CD14-positive monocyte (primary cell): ENCODE results near the gene COL21A1. TPM values are rescaled to one million over a fixed set of nuclear protein-coding genes. Genes with fewer than 3 reads are reported as not detected.

Experiments
- DNase-seq, 3 donors: peaks; one replicate each; pipeline ENCODE4 v3.0.0-alpha.2; 2011 to 2022
- H2AFZ ChIP-seq: 2 replicates; pipeline ENCODE4 v1.6.0; 2012; ENCODE audit warnings: mild to moderate bottlenecking, low read depth, low read length, inconsistent platforms; ENCODE audit not compliant: insufficient read depth, poor library complexity, severe bottlenecking
- H3K27ac ChIP-seq, 2 donors: 1 replicate in 1 of 2; 2 replicates in 1 of 2; pipeline ENCODE4 v1.5.1; 2012 to 2013; ENCODE audit warnings: low read length in 2 of 2, control low read depth in 1 of 2, inconsistent platforms in 1 of 2, low read depth in 1 of 2, mild to moderate bottlenecking in 1 of 2
- H3K27me3 ChIP-seq, 2 donors: one replicate each; pipeline versions ENCODE4 v1.6.0 to v1.6.1; 2011 to 2013; ENCODE audit warnings: low read length in 2 of 2; ENCODE audit not compliant: control insufficient read depth in 2 of 2, insufficient read depth in 2 of 2
- H3K36me3 ChIP-seq, 2 donors: replicated peaks in 1 of 2; 1 replicate in 1 of 2; 2 replicates in 1 of 2; pipeline versions ENCODE4 v1.5.1 to v1.6.1; 2012 to 2013; ENCODE audit warnings: low read length in 2 of 2, control low read depth in 1 of 2, inconsistent platforms in 1 of 2, mild to moderate bottlenecking in 1 of 2; ENCODE audit not compliant: insufficient read depth in 2 of 2, control insufficient read depth in 1 of 2
- H3K4me1 ChIP-seq, 2 donors: 1 replicate in 1 of 2; 2 replicates in 1 of 2; pipeline versions ENCODE4 v1.5.1 to v1.6.1; 2012 to 2013; ENCODE audit warnings: low read length in 2 of 2, control low read depth in 1 of 2, inconsistent platforms in 1 of 2, mild to moderate bottlenecking in 1 of 2, moderate library complexity in 1 of 2; ENCODE audit not compliant: insufficient read depth in 2 of 2, control insufficient read depth in 1 of 2
- H3K4me2 ChIP-seq: replicated peaks from 2 replicates; pipeline ENCODE3; 2012; ENCODE audit warnings: low read length, moderate library complexity, mild to moderate bottlenecking; ENCODE audit not compliant: poor library complexity, severe bottlenecking; ENCODE audit errors: extremely low read depth
- H3K4me3 ChIP-seq, 3 experiments: fragments of 200-600 bp in 1 of 3; sonication (generic) in 1 of 3; replicated peaks in 1 of 3; 1 replicate in 2 of 3; 2 replicates in 1 of 3; pipeline ENCODE4 v1.5.1; 2011 to 2013; ENCODE audit warnings: low read length in 3 of 3, mild to moderate bottlenecking in 3 of 3, control low read depth in 2 of 3, low read depth in 2 of 3, inconsistent platforms in 1 of 3, moderate library complexity in 1 of 3
- H3K79me2 ChIP-seq: 2 replicates; pipeline ENCODE4 v1.6.0; 2012; ENCODE audit warnings: mild to moderate bottlenecking, control low read depth, inconsistent platforms, low read length, moderate library complexity; ENCODE audit not compliant: insufficient read depth
- H3K9ac ChIP-seq: 2 replicates; pipeline ENCODE4 v1.6.0; 2017; ENCODE audit warnings: low read length, mild to moderate bottlenecking; ENCODE audit not compliant: insufficient read depth, poor library complexity, severe bottlenecking
- H3K9me3 ChIP-seq, 2 donors: replicated peaks in 1 of 2; 1 replicate in 1 of 2; 2 replicates in 1 of 2; pipeline versions ENCODE4 v1.5.1 to v1.6.1; 2012 to 2013; ENCODE audit warnings: low read length in 2 of 2, control low read depth in 1 of 2; ENCODE audit not compliant: control insufficient read depth in 1 of 2, insufficient read depth in 1 of 2
- H4K20me1 ChIP-seq: 2 replicates; pipeline ENCODE4 v1.6.0; 2012; ENCODE audit warnings: mild to moderate bottlenecking, low read length, control low read depth, moderate library complexity; ENCODE audit not compliant: insufficient read depth
- H3K27ac Mint-ChIP-seq, 7 donors: one replicate each; pipeline ENCODE4 v1.8.0; 2020; ENCODE audit warnings: mild to moderate bottlenecking in 7 of 7, mixed read lengths in 7 of 7, moderate library complexity in 6 of 7, inconsistent platforms in 2 of 7
- H3K27me3 Mint-ChIP-seq, 3 donors: one replicate each; pipeline ENCODE4 v1.8.0; 2021 to 2022; ENCODE audit warnings: low read depth in 3 of 3, mild to moderate bottlenecking in 3 of 3, mixed read lengths in 3 of 3, moderate library complexity in 3 of 3, inconsistent platforms in 1 of 3
- H3K36me3 Mint-ChIP-seq, 2 donors: one replicate each; pipeline ENCODE4 v1.8.0; 2020; ENCODE audit warnings: mixed read lengths in 2 of 2, inconsistent platforms in 1 of 2, mild to moderate bottlenecking in 1 of 2
- H3K4me1 Mint-ChIP-seq: one replicate; pipeline ENCODE4 v1.8.0; 2020; ENCODE audit warnings: mild to moderate bottlenecking, mixed read lengths
- H3K4me3 Mint-ChIP-seq, 2 donors: one replicate each; pipeline ENCODE4 v1.8.0; 2020; ENCODE audit warnings: mild to moderate bottlenecking in 2 of 2, mixed read lengths in 2 of 2, moderate library complexity in 1 of 2
- H3K9me3 Mint-ChIP-seq, 7 donors: one replicate each; pipeline ENCODE4 v1.8.0; 2020 to 2022; ENCODE audit warnings: mixed read lengths in 7 of 7, mild to moderate bottlenecking in 6 of 7, moderate library complexity in 6 of 7, inconsistent platforms in 2 of 7
- CTCF ChIP-seq: fragments of 200-600 bp; IDR thresholded peaks from one replicate; pipeline ENCODE4 v1.8.0; 2022; ENCODE audit warnings: antibody characterized with exemption, mild to moderate bottlenecking
- WGBS: methylation state at CpG from one replicate; pipeline ENCODE4 v1.1.5; 2013; ENCODE audit warnings: missing lambda C conversion rate; ENCODE audit not compliant: insufficient coverage; 5-methylcytosine and 5-hydroxymethylcytosine counted together
- intact Hi-C, 2 donors: fragments of 100-400 bp; cut with micrococcal nuclease; formaldehyde crosslinking; loops; one replicate each; pipeline versions ENCODE4 v1.15.0 to v1.15.1; 2023
- polyA plus RNA-seq, 3 donors: library from polyadenylated mRNA; depleted of rRNA in 1 of 3; unstranded in 2 of 3; stranded (reverse) in 1 of 3; fragments of 300-500 nt in 2 of 3; fragments of >200 nt in 1 of 3; fragmentation: Illumina TruSeq in 2 of 3; gene quantifications; 1 replicate in 2 of 3; 2 replicates in 1 of 3; pipeline ENCODE4 v1.2.3, GENCODE V29; 2012 to 2021

Gene COL21A1
- polyA plus RNA-seq, 3 donors = 0.03 TPM; not detected in 2

GRCh38 chr6:56027865-56028264, 219.5 kb downstream of the COL21A1 start:
- H3K27ac ChIP-seq = no peak overlapping the region
- H4K20me1 ChIP-seq = no peaks in the 10 kb centered on the region
- no peak overlapping the region for H2AFZ ChIP-seq
- WGBS = no CpG with 5 or more reads among the region's 2 CpGs
- no peaks in the 10 kb centered on the region for H3K36me3 ChIP-seq
- H3K27ac Mint-ChIP-seq = no peak overlapping the region
- H3K4me1 Mint-ChIP-seq = no peaks in the 10 kb centered on the region
- H3K27me3 ChIP-seq = no peaks in the 10 kb centered on the region
- no peak overlapping the region for H3K4me3 Mint-ChIP-seq
- H3K4me1 ChIP-seq = no peaks in the 10 kb centered on the region
- no peak for TF ChIP-seq CTCF
- no peak overlapping the region for H3K4me3 ChIP-seq
- DNase-seq = no peak
- H3K4me2 ChIP-seq = no peak overlapping the region
- H3K36me3 Mint-ChIP-seq = no peaks in the 10 kb centered on the region
- intact Hi-C loops = no loop called here
- peaks cover 0 to 2% (median 0%) of the 10 kb centered on the region in 3 donors for H3K27me3 Mint-ChIP-seq
- H3K9me3 Mint-ChIP-seq = peaks cover 0 to 11% (median 6%) of the 10 kb centered on the region in 7 donors
- H3K9ac ChIP-seq = no peak overlapping the region
- H3K79me2 ChIP-seq = no peaks in the 10 kb centered on the region
- H3K9me3 ChIP-seq = no peaks in the 10 kb centered on the region

- H3K36me3 ChIP-seq = no peaks in the 10 kb centered on the region
- H3K4me3 ChIP-seq = no peak overlapping the region
- no peak overlapping the region for H3K4me2 ChIP-seq
- no peak for TF ChIP-seq CTCF
- H3K9ac ChIP-seq = no peak overlapping the region
- Mint-ChIP-seq H3K4me1 (no peaks in the 10 kb centered on the region), H3K27me3 (peaks cover 0 to 2% (median 0%) of the 10 kb centered on the region in 3 donors), H3K36me3 (no peaks in the 10 kb centered on the region), H3K9me3 (peaks cover 0 to 11% (median 6%) of the 10 kb centered on the region in 7 donors), H3K4me3 (no peak overlapping the region), H3K27ac (no peak overlapping the region)
- WGBS = no CpG with 5 or more reads among the region's 2 CpGs
- H4K20me1 ChIP-seq = no peaks in the 10 kb centered on the region
- no peaks in the 10 kb centered on the region for H3K9me3 ChIP-seq
- H3K4me1 ChIP-seq = no peaks in the 10 kb centered on the region
- intact Hi-C loops = no loop called here
- no peaks in the 10 kb centered on the region for H3K79me2 ChIP-seq
- no peaks in the 10 kb centered on the region for H3K27me3 ChIP-seq
- H2AFZ ChIP-seq = no peak overlapping the region
- DNase-seq = no peak
- no peak overlapping the region for H3K27ac ChIP-seq
These were observed 220.8 kb downstream of the COL21A1 start for GRCh38 chr6:56026455-56027180.
